ENCODE data around the gene ABHD17B.

GRCh38 chr9:71928806-71929205 lies 17.8 kb upstream of the ABHD17B start:
- TF ChIP-seq CTCF (IDR thresholded peaks at IDR 0.05) (no peak), POLR2A (IDR thresholded peaks at IDR 0.05) (no peak)

Data from thyroid gland (tissue), 4 donors.